GM12878 (cell line): ENCODE measurements around the gene SNCB. TPM values are rescaled to one million over a fixed set of nuclear protein-coding genes. Genes with fewer than 3 reads are reported as not detected.

ENCODE experiments used
- ATAC-seq: fragments of 200-7000 bp; cut with Tn5 transposase; 3 replicates; pipeline ENCODE4 v1.9.1; 2020; ENCODE audit warnings: mild to moderate bottlenecking, moderate library complexity
- BruUV-seq: library from RNA; stranded (reverse); fragments of 400-500 nt; replicated peaks from 2 replicates; lab custom pipeline; 2021; lab: Mats Ljungman, UMichigan
- CTCF ChIA-PET: fragments of 300-600 bp; sonication (Branson Sonifier 250); formaldehyde crosslinking; extraction: SDS; loops from one replicate; lab custom pipeline; 2021; ENCODE audit warnings: inconsistent platforms; lab: Yijun Ruan, JAX
- POLR2A ChIA-PET: fragments of 350-600 bp; formaldehyde crosslinking; extraction: SDS; loops from one replicate; lab custom pipeline; 2021; ENCODE audit warnings: inconsistent platforms; lab: Charles Lee
- RAD21 ChIA-PET: fragments of 300-600 bp; sonication (Branson Sonifier 250); formaldehyde crosslinking; loops from one replicate; lab custom pipeline; 2023; ENCODE audit warnings: antibody characterized with exemption; ENCODE audit not compliant: unreplicated experiment; lab: Charles Lee
- SMC1A ChIA-PET: fragments of 300-600 bp; sonication (Branson Sonifier 250); formaldehyde crosslinking; loops from one replicate; lab custom pipeline; 2023; ENCODE audit not compliant: unreplicated experiment, uncharacterized antibody; lab: Charles Lee
- DNase-seq: peaks from one replicate; pipeline ENCODE4 v3.0.0-alpha.2; 2011; ENCODE audit warnings: low read depth, low spot score
- FAIRE-seq: peaks from 3 replicates; lab custom pipeline; 2011; peaks lifted over from hg19 to GRCh38; lab: Jason Lieb, UNC
- H2AFZ ChIP-seq: 2 replicates; pipeline ENCODE4 v1.6.0; 2011; ENCODE audit warnings: low read depth, low read length, control low read depth; ENCODE audit not compliant: control insufficient read depth
- H3K27ac ChIP-seq: 2 replicates; pipeline ENCODE4 v1.5.1; 2011; ENCODE audit warnings: control low read depth; ENCODE audit not compliant: control insufficient read depth, insufficient read depth
- H3K27me3 ChIP-seq, 2 experiments: replicated peaks in 1 of 2; 2 replicates each; pipeline versions ENCODE4 v1.6.0 to v1.6.1; 2011; ENCODE audit warnings: low read length in 1 of 2; ENCODE audit not compliant: control insufficient read depth in 2 of 2, insufficient read depth in 2 of 2
- H3K36me3 ChIP-seq, 2 experiments: 2 replicates each; pipeline ENCODE4 v1.5.1; 2011; ENCODE audit warnings: low read length in 1 of 2; ENCODE audit not compliant: control insufficient read depth in 2 of 2, insufficient read depth in 2 of 2
- H3K4me1 ChIP-seq: 2 replicates; pipeline ENCODE4 v1.6.1; 2011; ENCODE audit warnings: mild to moderate bottlenecking, low read length, moderate library complexity, mixed read lengths; ENCODE audit not compliant: control insufficient read depth, insufficient read depth
- H3K4me2 ChIP-seq: 2 replicates; pipeline ENCODE4 v1.6.0; 2011; ENCODE audit warnings: control low read depth; ENCODE audit not compliant: control insufficient read depth, insufficient read depth
- H3K4me3 ChIP-seq: fragments of 200-600 bp; sonication (generic); 2 replicates; pipeline ENCODE4 v1.5.1; 2016
- H3K79me2 ChIP-seq: 2 replicates; pipeline ENCODE4 v1.6.0; 2011; ENCODE audit warnings: low read length; ENCODE audit not compliant: control insufficient read depth, insufficient read depth
- H3K9ac ChIP-seq: 2 replicates; pipeline ENCODE4 v1.8.0; 2011; ENCODE audit warnings: low read length, control low read depth, mixed read lengths; ENCODE audit not compliant: control insufficient read depth, insufficient read depth
- H3K9me3 ChIP-seq: replicated peaks from 3 replicates; pipeline ENCODE4 v1.5.1; 2011; ENCODE audit warnings: mild to moderate bottlenecking, low read length; ENCODE audit not compliant: control insufficient read depth, insufficient read depth
- H4K20me1 ChIP-seq: 2 replicates; pipeline ENCODE4 v1.6.0; 2011; ENCODE audit not compliant: control insufficient read depth, insufficient read depth
- EED ChIP-seq: sonication (generic); IDR thresholded peaks from 2 replicates; pipeline ENCODE4 v1.6.1; 2016; ENCODE audit warnings: antibody characterized with exemption, low read depth
- HDAC2 ChIP-seq: fragments of 200-600 bp; sonication (generic); IDR thresholded peaks from 2 replicates; pipeline ENCODE4 v1.6.1; 2017
- KDM1A ChIP-seq: fragments of 200-600 bp; sonication (generic); IDR thresholded peaks from 2 replicates; pipeline ENCODE4 v1.6.1; 2016; ENCODE audit warnings: borderline replicate concordance
- NFYB ChIP-seq: IDR thresholded peaks from 2 replicates; pipeline ENCODE4 v1.6.1; 2011; ENCODE audit warnings: low read depth, mild to moderate bottlenecking, low read length, improper control_type of control experiment, moderate library complexity; ENCODE audit not compliant: insufficient read depth
- PML ChIP-seq: IDR thresholded peaks from 2 replicates; pipeline ENCODE4 v1.6.1; 2012; ENCODE audit warnings: low read length, inconsistent platforms
- SPI1 ChIP-seq: IDR thresholded peaks from 2 replicates; pipeline ENCODE4 v1.6.1; 2011; ENCODE audit warnings: low read depth, mild to moderate bottlenecking, low read length, moderate library complexity, borderline replicate concordance; ENCODE audit not compliant: insufficient read depth
- YY1 ChIP-seq: IDR thresholded peaks from 2 replicates; pipeline ENCODE4 v1.6.1; 2011; ENCODE audit warnings: low read depth, mild to moderate bottlenecking, low read length
- ZNF384 ChIP-seq: IDR thresholded peaks from 2 replicates; pipeline ENCODE4 v1.6.1; 2012; ENCODE audit warnings: low read depth, mild to moderate bottlenecking, low read length, improper control_type of control experiment, borderline replicate concordance
- WGBS: methylation state at CpG from one replicate; pipeline ENCODE4 v1.1.6; 2016; ENCODE audit warnings: low lambda C conversion rate; ENCODE audit not compliant: insufficient replicate concordance, insufficient coverage; ENCODE audit errors: missing lambda C conversion rate; 5-methylcytosine and 5-hydroxymethylcytosine counted together
- in situ Hi-C: fragments of 300-500 bp; cut with MboI; formaldehyde crosslinking; loops from 9 replicates; pipeline ENCODE4 v1.14.3; 2018; ENCODE audit warnings: mixed read lengths
- intact Hi-C: fragments of 100-400 bp; cut with micrococcal nuclease; formaldehyde crosslinking; loops from one replicate; pipeline ENCODE4 v1.14.2; 2022; ENCODE audit not compliant: unreplicated experiment
- polyA plus RNA-seq, 11 experiments: library from polyadenylated mRNA; depleted of rRNA in 4 of 11; unstranded in 6 of 11; stranded (reverse) in 5 of 11; fragments of >200 nt; fragmentation: Nextera tagmentation in 4 of 11; fragmentation: Illumina TruSeq in 1 of 11; extraction: Ambion mirVana in 4 of 11; extraction: Trizol in 1 of 11; gene quantifications; 1 replicate in 1 of 11; 2 replicates in 10 of 11; pipeline versions ENCODE4 v1.2.1 to v1.2.3, GENCODE V29; 2011 to 2016; ENCODE audit warnings: inconsistent platforms in 2 of 11, missing spikeins in 2 of 11, low read depth in 1 of 11
- total RNA-seq, 4 experiments: library from RNA; depleted of rRNA in 3 of 4; stranded (reverse); fragments of >200 nt in 3 of 4; fragmentation: Illumina TruSeq in 1 of 4; extraction: Trizol in 1 of 4; gene quantifications; 2 replicates each; pipeline versions ENCODE4 v1.2.1 to v1.2.3, GENCODE V29; 2013 to 2021
- TF ChIP-seq, protein P1 (sequence below): IDR thresholded peaks from 2 replicates; pipeline ENCODE4 v1.6.1; 2012; ENCODE audit warnings: low read depth, low read length, improper control_type of control experiment
- TF ChIP-seq, protein P2 (sequence below): IDR thresholded peaks from 2 replicates; pipeline ENCODE4 v1.6.1; 2012; ENCODE audit warnings: mild to moderate bottlenecking, low read depth, low read length

Gene SNCB
- total and polyA plus RNA-seq, 10 of the 15 experiments (the other 5 are each of a cell fraction or from before 2014, with no cell fraction given): 0.75 TPM; not detected in 9

DNA sequence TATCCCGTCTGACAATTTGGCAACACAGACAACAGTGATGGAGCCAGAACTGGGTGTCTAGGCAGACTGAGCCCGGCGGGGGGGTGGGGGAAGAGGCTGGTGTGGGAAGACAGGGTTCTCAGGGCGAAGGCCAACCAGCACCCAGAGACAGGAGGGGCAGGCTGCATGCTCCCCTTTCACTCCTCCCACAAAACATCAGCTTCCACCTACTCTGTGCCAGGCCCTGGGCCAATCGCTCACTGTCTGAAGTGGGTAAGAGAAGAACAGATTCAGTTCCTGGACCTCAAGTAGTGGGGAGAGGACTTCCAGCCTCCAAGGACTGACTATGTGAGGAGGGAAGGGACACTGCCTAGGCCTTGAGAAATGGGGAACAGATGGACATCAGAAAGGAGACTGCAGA lies 2.8 kb downstream of the SNCB start:
- no peaks in the 10 kb centered on the region; the same call in 1 of the 2 replicates for H3K4me1 ChIP-seq
- WGBS: 43% methylated on average over 4 of the region's 5 CpGs
- no peak overlapping the region for H2AFZ ChIP-seq
- H3K79me2 ChIP-seq: no peaks in the 10 kb centered on the region
- ChIA-PET CTCF (no interaction called here), POLR2A (no interaction called here), RAD21 (no interaction called here), SMC1A (no interaction called here)
- BruUV-seq: no TSS peak
- no peak for DNase-seq
- no peaks in the 10 kb centered on the region for H3K36me3 ChIP-seq
- TF ChIP-seq SPI1: no peak
- TF ChIP-seq, protein P1, sequence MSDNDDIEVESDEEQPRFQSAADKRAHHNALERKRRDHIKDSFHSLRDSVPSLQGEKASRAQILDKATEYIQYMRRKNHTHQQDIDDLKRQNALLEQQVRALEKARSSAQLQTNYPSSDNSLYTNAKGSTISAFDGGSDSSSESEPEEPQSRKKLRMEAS: no peak
- TF ChIP-seq, protein P2, sequence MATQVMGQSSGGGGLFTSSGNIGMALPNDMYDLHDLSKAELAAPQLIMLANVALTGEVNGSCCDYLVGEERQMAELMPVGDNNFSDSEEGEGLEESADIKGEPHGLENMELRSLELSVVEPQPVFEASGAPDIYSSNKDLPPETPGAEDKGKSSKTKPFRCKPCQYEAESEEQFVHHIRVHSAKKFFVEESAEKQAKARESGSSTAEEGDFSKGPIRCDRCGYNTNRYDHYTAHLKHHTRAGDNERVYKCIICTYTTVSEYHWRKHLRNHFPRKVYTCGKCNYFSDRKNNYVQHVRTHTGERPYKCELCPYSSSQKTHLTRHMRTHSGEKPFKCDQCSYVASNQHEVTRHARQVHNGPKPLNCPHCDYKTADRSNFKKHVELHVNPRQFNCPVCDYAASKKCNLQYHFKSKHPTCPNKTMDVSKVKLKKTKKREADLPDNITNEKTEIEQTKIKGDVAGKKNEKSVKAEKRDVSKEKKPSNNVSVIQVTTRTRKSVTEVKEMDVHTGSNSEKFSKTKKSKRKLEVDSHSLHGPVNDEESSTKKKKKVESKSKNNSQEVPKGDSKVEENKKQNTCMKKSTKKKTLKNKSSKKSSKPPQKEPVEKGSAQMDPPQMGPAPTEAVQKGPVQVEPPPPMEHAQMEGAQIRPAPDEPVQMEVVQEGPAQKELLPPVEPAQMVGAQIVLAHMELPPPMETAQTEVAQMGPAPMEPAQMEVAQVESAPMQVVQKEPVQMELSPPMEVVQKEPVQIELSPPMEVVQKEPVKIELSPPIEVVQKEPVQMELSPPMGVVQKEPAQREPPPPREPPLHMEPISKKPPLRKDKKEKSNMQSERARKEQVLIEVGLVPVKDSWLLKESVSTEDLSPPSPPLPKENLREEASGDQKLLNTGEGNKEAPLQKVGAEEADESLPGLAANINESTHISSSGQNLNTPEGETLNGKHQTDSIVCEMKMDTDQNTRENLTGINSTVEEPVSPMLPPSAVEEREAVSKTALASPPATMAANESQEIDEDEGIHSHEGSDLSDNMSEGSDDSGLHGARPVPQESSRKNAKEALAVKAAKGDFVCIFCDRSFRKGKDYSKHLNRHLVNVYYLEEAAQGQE: no peak
- TF ChIP-seq ZNF384: no peak
- no peak for TF ChIP-seq HDAC2
- no peak for TF ChIP-seq YY1
- TF ChIP-seq KDM1A: no peak
- TF ChIP-seq NFYB: no peak
- TF ChIP-seq PML: no peak
- TF ChIP-seq EED: no peak
- in situ Hi-C loops (no loop called here), intact Hi-C loops (no loop called here)
- peaks cover 7 to 9% of the 10 kb centered on the region in 2 experiments for H3K27me3 ChIP-seq
- H4K20me1 ChIP-seq: 0 out of 2 replicates have a peak, but pooled peaks cover 3% of the 10 kb centered on the region
- H3K4me2 ChIP-seq: no peak overlapping the region
- H3K4me3 ChIP-seq: no peak overlapping the region
- H3K9me3 ChIP-seq: no peaks in the 10 kb centered on the region
- ATAC-seq: no peak
- FAIRE-seq: no peak
- no peak overlapping the region for H3K9ac ChIP-seq
- H3K27ac ChIP-seq: no peak overlapping the region
